ENCODE results near the gene SERP1.

Gene SERP1

GRCh38 chr3:150520408-150520807 is 25.9 kb downstream of the SERP1 start:
- Mint-ChIP-seq H3K4me3 (no peak overlapping the region), H3K36me3 (ENCODE audit: low read depth) (peaks cover 5% of the 10 kb centered on the region), H3K27ac (no peak overlapping the region), H3K9me3 (peaks cover 34% of the 10 kb centered on the region), H3K4me1 (peaks cover 10% of the 10 kb centered on the region), H3K27me3 (ENCODE audit: low read depth, poor library complexity) (no peaks in the 10 kb centered on the region)
- TF ChIP-seq CTCF (IDR thresholded peaks at IDR 0.05), result no peak
- DNase-seq, result no peak

GRCh38 chr3:150519026-150519425 is 27.3 kb downstream of the SERP1 start:
- no peak for TF ChIP-seq CTCF (IDR thresholded peaks at IDR 0.05)
- no peak overlapping the region for H3K4me3 Mint-ChIP-seq
- peaks cover 35% of the 10 kb centered on the region for H3K9me3 Mint-ChIP-seq
- peaks cover 10% of the 10 kb centered on the region for H3K4me1 Mint-ChIP-seq
- H3K36me3 Mint-ChIP-seq (ENCODE audit: low read depth), result peaks cover 5% of the 10 kb centered on the region
- no peaks in the 10 kb centered on the region for H3K27me3 Mint-ChIP-seq (ENCODE audit: low read depth, poor library complexity)
- no peak overlapping the region for H3K27ac Mint-ChIP-seq
- DNase-seq, result no peak

GRCh38 chr3:150515210-150515609 is 31.1 kb downstream of the SERP1 start:
- Mint-ChIP-seq H3K4me1 (no peaks in the 10 kb centered on the region), H3K9me3 (peaks cover 35% of the 10 kb centered on the region), H3K4me3 (no peak overlapping the region), H3K27ac (peak overlapping the region; percentile 20), H3K36me3 (ENCODE audit: low read depth) (peaks cover 5% of the 10 kb centered on the region), H3K27me3 (ENCODE audit: low read depth, poor library complexity) (peaks cover 2% of the 10 kb centered on the region)
- no peak for DNase-seq
- no peak for TF ChIP-seq CTCF (IDR thresholded peaks at IDR 0.05)

- Mint-ChIP-seq H3K27ac (no peak overlapping the region), H3K4me3 (no peak overlapping the region), H3K27me3 (ENCODE audit: low read depth, poor library complexity) (peaks cover 2% of the 10 kb centered on the region), H3K4me1 (no peaks in the 10 kb centered on the region), H3K36me3 (ENCODE audit: low read depth) (peaks cover 10% of the 10 kb centered on the region), H3K9me3 (peaks cover 21% of the 10 kb centered on the region)
- no peak for TF ChIP-seq CTCF (IDR thresholded peaks at IDR 0.05)
- no peak for DNase-seq
Measured at GRCh38 chr3:150511122-150511821, 35.0 kb downstream of the SERP1 start.

- no peak for DNase-seq
- TF ChIP-seq CTCF (IDR thresholded peaks at IDR 0.05), result no peak
- Mint-ChIP-seq H3K27ac (no peak overlapping the region), H3K4me1 (no peaks in the 10 kb centered on the region), H3K9me3 (peaks cover 13% of the 10 kb centered on the region), H3K36me3 (ENCODE audit: low read depth) (peaks cover 10% of the 10 kb centered on the region), H3K27me3 (ENCODE audit: low read depth, poor library complexity) (peaks cover 7% of the 10 kb centered on the region), H3K4me3 (no peak overlapping the region)
Measured at GRCh38 chr3:150509780-150510179, 36.5 kb downstream of the SERP1 start.

GRCh38 chr3:150508401-150508800 is 37.9 kb downstream of the SERP1 start:
- Mint-ChIP-seq H3K36me3 (ENCODE audit: low read depth) (peaks cover 10% of the 10 kb centered on the region), H3K4me3 (no peak overlapping the region), H3K9me3 (peaks cover 13% of the 10 kb centered on the region), H3K4me1 (no peaks in the 10 kb centered on the region), H3K27ac (no peak overlapping the region), H3K27me3 (ENCODE audit: low read depth, poor library complexity) (peaks cover 7% of the 10 kb centered on the region)
- no peak for DNase-seq
- no peak for TF ChIP-seq CTCF (IDR thresholded peaks at IDR 0.05)
